Type B pancreatic cell (in vitro differentiated cells): ENCODE data around the gene NUDT3. TPM values are rescaled to one million over a fixed set of nuclear protein-coding genes. Genes with fewer than 3 reads are reported as not detected.

ENCODE experiments used
- DNase-seq: peaks from one replicate; pipeline ENCODE4 v3.0.0; 2021; ENCODE audit warnings: mixed read lengths; ENCODE audit not compliant: unreplicated experiment; ENCODE audit errors: extremely low spot score
- H3K27ac Mint-ChIP-seq: 2 replicates; pipeline ENCODE4 v1.8.0; 2021; ENCODE audit warnings: mild to moderate bottlenecking, mixed read lengths
- H3K27me3 Mint-ChIP-seq: 2 replicates; pipeline ENCODE4 v1.8.0; 2021; ENCODE audit warnings: mixed read lengths
- H3K36me3 Mint-ChIP-seq: 2 replicates; pipeline ENCODE4 v1.8.0; 2021; ENCODE audit warnings: mixed read lengths
- H3K4me1 Mint-ChIP-seq: one replicate; pipeline ENCODE4 v1.8.0; 2021; ENCODE audit warnings: mixed read lengths; ENCODE audit not compliant: unreplicated experiment
- H3K4me3 Mint-ChIP-seq: 2 replicates; pipeline ENCODE4 v1.8.0; 2021; ENCODE audit warnings: mild to moderate bottlenecking, mixed read lengths
- H3K9me3 Mint-ChIP-seq: 2 replicates; pipeline ENCODE4 v1.8.0; 2021; ENCODE audit warnings: mixed read lengths
- total RNA-seq: library from RNA; stranded (reverse); gene quantifications from 2 replicates; pipeline ENCODE4 v1.2.1, GENCODE V29; 2021; ENCODE audit warnings: low replicate concordance
- TF ChIP-seq, protein P1 (sequence below): fragments of 200-600 bp; sonication (generic); conservative IDR thresholded peaks from 2 replicates; pipeline ENCODE4 v1.5.0; 2021; ENCODE audit warnings: antibody characterized with exemption, mild to moderate bottlenecking

The NUDT3 gene
- total RNA-seq, 1 donor from 2014 or later, result 31.9 TPM

DNA sequence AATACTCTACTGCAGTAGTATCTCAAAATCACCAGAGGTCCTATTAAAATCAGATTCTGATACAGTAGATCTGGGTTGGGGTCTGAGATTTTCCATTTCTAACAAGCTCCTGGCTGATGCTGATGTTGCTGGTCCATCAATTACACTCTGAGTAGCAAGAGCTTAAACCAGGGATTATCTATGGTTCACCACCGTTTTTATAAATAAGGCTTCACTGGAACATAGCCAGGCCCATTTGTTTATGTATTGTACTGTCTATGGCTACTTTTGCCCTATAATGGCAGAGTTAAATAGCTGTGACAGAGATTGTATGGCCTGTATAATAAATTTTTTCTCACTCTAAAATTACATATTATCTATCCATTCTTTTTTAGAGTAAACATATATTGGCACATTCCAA is 53.0 kb downstream of the NUDT3 start:
- Mint-ChIP-seq H3K36me3 (peaks cover 34% of the 10 kb centered on the region), H3K4me3 (no peak overlapping the region), H3K9me3 (no peaks in the 10 kb centered on the region), H3K4me1 (peaks cover 51% of the 10 kb centered on the region), H3K27me3 (no peaks in the 10 kb centered on the region), H3K27ac (peak overlapping the region; percentile 63)
- DNase-seq, result no peak
- TF ChIP-seq, protein P1, sequence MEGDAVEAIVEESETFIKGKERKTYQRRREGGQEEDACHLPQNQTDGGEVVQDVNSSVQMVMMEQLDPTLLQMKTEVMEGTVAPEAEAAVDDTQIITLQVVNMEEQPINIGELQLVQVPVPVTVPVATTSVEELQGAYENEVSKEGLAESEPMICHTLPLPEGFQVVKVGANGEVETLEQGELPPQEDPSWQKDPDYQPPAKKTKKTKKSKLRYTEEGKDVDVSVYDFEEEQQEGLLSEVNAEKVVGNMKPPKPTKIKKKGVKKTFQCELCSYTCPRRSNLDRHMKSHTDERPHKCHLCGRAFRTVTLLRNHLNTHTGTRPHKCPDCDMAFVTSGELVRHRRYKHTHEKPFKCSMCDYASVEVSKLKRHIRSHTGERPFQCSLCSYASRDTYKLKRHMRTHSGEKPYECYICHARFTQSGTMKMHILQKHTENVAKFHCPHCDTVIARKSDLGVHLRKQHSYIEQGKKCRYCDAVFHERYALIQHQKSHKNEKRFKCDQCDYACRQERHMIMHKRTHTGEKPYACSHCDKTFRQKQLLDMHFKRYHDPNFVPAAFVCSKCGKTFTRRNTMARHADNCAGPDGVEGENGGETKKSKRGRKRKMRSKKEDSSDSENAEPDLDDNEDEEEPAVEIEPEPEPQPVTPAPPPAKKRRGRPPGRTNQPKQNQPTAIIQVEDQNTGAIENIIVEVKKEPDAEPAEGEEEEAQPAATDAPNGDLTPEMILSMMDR, result no peak

DNA sequence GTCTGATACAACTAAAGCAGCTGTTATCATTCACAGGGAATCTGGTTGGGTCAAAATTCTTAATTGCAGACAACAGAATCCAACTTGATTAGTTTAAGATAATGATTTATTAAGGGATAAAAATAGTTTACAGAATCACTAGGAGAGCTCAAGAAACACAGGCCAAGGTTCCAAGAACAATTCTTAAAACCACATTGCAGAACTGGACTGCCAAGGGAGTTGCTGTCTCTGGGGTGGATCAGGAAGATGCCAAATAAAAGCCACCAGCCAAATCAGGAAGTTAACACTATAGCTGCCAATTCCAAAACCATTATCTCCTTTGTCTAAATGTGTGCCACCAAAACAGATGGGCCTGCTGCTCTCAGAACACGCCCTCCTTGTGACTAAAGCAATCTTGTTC is 53.7 kb downstream of the NUDT3 start:
- Mint-ChIP-seq H3K4me3 (no peak overlapping the region), H3K27ac (peak overlapping the region; percentile 63), H3K4me1 (peaks cover 55% of the 10 kb centered on the region), H3K27me3 (no peaks in the 10 kb centered on the region), H3K36me3 (peaks cover 28% of the 10 kb centered on the region), H3K9me3 (no peaks in the 10 kb centered on the region)
- TF ChIP-seq, protein P1, result no peak
- DNase-seq, result no peak

DNA sequence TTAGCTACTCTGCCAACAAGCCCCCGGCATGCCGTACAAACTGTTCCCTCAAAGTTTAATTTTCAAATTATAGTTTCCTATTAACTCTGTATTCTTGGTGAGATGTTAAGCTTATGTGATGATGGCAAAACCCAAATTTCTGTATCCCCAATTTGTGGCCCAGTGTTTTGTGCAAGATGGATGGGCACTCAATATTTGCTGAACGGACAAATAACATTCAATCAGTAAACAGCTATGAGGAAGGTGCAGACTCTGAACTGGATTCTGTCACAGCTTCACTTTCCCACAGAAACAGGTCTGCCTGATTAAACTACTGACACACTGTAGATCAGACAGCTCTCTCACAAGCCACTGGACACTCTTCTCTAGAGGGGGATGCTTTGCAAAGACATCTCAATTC is 54.1 kb downstream of the NUDT3 start:
- TF ChIP-seq, protein P1, result no peak
- Mint-ChIP-seq H3K27me3 (no peaks in the 10 kb centered on the region), H3K9me3 (no peaks in the 10 kb centered on the region), H3K27ac (peak overlapping the region; percentile 66), H3K4me3 (no peak overlapping the region), H3K36me3 (peaks cover 28% of the 10 kb centered on the region), H3K4me1 (peaks cover 55% of the 10 kb centered on the region)
- DNase-seq, result no peak

DNA sequence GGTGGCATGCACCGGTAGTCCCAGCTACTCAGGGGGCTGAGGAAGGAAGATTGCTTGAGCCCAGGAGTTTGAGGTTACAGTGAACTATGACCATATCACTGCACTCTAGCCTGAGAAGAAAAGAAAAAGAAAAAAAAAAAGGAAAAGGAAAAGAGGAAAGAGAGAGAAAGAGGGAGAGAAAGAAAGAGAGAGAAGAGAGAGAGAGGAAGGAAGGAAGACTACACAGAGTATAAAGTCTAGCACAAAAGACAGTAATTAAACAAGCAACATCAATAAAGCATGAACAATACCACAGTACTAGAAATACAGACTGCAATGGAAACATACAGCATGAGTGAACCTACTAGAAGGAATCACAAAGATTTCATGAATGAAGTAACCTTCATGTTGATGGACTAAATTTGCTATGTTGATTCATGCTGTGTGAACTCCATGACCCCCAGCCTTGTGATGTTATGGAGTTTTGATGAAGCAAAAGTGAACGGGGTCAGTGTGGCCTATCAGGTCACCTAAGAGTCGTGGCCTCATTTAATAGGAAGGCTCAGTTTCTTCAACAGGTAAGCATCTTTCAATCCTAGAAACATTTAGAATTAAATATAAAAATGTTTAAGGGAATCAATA is 57.6 kb downstream of the NUDT3 start:
- peaks cover 58% of the 10 kb centered on the region for H3K4me1 Mint-ChIP-seq

DNA sequence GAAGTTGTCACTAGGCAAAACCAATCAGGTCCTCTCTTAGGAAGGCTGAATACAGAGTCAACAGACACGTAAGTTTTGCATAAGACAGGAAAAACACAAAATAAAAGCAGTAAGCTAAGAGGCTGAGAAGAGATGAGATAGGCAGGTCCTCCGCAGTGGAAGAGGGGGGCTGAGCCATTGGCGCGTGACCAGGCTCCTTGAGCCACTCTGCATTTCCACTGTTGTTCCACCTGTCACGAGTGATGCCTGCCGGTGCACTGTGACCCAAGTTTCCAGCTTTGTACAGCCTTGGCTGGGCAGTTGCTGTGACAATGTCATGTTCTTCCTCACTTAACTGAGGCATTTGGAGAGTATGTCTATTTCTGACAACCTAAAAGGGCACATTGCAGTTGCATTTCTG is 58.6 kb downstream of the NUDT3 start:
- Mint-ChIP-seq H3K36me3 (peaks cover 19% of the 10 kb centered on the region), H3K9me3 (no peaks in the 10 kb centered on the region), H3K4me1 (peaks cover 51% of the 10 kb centered on the region), H3K4me3 (no peak overlapping the region), H3K27ac (no peak overlapping the region), H3K27me3 (no peaks in the 10 kb centered on the region)
- TF ChIP-seq, protein P1, result no peak
- no peak for DNase-seq

More for the DNA sequence above, 57.6 kb downstream of the NUDT3 start:
- Mint-ChIP-seq H3K9me3 (no peaks in the 10 kb centered on the region), H3K4me3 (no peak overlapping the region), H3K27ac (peak overlapping the region; percentile 76), H3K36me3 (peaks cover 22% of the 10 kb centered on the region), H3K27me3 (no peaks in the 10 kb centered on the region)
- TF ChIP-seq, protein P1, result no peak
- DNase-seq, result no peak
